ENCODE data around the gene HMCN2. TPM values are rescaled to one million over a fixed set of nuclear protein-coding genes. Genes with fewer than 3 reads are reported as not detected.
A peak's percentile ranks its signal among the peaks of the same experiment; 100 is the strongest.

HMCN2 gene
- total RNA-seq, 1 experiment from 2014 or later = 5.6 TPM

DNA sequence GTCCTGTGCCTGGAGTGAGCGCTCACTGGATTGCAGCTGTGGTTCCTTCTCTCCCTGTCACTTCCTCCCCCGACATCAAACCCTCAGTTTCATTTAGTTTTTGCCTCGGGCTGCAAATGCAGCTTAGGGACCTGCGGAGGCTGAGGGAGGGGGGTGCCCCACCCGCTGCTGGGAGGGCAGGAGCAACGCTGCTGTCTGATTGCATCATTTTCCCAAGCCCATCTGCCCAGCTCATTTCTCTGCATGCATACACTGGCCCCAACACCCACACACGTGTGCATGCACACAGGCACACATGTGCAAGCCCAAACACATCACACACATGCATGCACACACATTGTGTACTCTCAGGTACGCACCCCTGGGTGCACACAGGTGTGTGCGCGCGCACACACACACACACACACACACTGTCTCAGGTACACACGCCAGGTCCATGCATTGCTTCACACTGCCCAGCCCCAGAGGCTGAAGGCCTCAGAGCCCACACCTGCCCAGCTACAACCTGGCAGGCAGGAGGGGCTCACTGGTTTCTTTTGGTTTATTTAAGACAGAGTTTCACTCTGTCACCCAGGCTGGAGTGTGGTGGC is 182.6 kb downstream of the HMCN2 start:
- H3K4me3 Mint-ChIP-seq = no peak overlapping the region
- TF ChIP-seq, protein P1, sequence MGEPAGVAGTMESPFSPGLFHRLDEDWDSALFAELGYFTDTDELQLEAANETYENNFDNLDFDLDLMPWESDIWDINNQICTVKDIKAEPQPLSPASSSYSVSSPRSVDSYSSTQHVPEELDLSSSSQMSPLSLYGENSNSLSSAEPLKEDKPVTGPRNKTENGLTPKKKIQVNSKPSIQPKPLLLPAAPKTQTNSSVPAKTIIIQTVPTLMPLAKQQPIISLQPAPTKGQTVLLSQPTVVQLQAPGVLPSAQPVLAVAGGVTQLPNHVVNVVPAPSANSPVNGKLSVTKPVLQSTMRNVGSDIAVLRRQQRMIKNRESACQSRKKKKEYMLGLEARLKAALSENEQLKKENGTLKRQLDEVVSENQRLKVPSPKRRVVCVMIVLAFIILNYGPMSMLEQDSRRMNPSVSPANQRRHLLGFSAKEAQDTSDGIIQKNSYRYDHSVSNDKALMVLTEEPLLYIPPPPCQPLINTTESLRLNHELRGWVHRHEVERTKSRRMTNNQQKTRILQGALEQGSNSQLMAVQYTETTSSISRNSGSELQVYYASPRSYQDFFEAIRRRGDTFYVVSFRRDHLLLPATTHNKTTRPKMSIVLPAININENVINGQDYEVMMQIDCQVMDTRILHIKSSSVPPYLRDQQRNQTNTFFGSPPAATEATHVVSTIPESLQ (CRISPR knock-in tag; IDR thresholded peaks at IDR 0.05) = no peak
- TF ChIP-seq GABPB1 (CRISPR knock-in tag; IDR thresholded peaks at IDR 0.05) (peak; percentile 99), NR1H2 (CRISPR knock-in tag; IDR thresholded peaks at IDR 0.05) (no peak)
- TF ChIP-seq, protein P2, sequence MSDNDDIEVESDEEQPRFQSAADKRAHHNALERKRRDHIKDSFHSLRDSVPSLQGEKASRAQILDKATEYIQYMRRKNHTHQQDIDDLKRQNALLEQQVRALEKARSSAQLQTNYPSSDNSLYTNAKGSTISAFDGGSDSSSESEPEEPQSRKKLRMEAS (CRISPR knock-in tag; IDR thresholded peaks at IDR 0.05) = peak; percentile 35; the same call in 1 of the 2 replicates
- H3K36me3 Mint-ChIP-seq = no peaks in the 10 kb centered on the region
- peaks cover 28% of the 10 kb centered on the region for H3K27me3 Mint-ChIP-seq (ENCODE audit: low read depth)
- ChIA-PET POLR2A (interaction anchor here (0.6 to 1.5 kb wide), 4 partner anchors 13 to 244 kb away, joined by 3 to 7 read pairs (median 4); no protein-coding TSS in a partner anchor), CTCF (interaction anchor here (0.9 to 2.8 kb wide), 8 partner anchors 10 to 244 kb away, joined by 3 to 25 read pairs (median 6); no protein-coding TSS in a partner anchor)
- H3K27ac Mint-ChIP-seq = no peak overlapping the region
- peaks cover 54% of the 10 kb centered on the region for H3K4me1 Mint-ChIP-seq
- DNase-seq (ENCODE audit: low spot score) (peak; percentile 61), ATAC-seq (no peak)
- no peaks in the 10 kb centered on the region for H3K9me3 Mint-ChIP-seq

DNA sequence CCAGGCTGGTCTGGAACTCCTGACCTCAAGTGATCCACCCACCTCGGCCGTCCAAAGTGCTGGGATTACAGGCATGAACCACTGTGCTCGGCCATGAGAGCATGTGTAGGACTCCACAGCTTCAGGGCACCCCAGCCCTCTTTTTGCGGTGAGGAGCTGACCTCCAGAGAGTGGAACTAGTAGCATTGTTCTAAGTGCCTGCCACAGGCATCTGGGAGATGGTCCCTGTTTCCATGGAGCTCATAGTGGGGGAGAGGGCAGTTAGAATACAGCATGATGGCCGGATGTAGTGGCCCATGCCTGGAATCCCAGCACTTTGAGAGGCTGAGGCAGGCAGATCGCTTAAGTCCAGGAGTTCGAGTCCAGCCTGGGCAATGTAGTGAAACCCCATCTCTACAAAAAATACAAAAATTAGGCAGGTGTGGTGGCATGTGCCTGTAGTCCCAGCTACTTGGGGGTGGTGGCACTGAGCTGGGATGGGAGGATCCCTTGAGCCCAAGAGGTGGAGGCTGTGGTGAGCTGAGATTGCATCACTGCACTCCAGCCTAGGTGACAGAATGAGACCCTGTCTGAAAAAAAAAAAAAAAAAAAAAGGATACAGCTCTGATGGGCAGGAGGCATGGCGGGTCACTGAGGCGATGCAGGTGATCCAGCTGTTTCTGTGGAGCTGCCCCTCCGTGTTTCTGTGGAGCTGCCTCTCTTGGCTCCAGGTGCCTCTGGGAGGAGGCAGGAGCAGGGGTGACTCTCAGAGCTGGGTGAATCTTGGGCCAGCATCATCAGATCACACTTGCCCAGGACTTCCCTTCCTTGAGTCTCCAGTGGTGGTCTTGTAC is 183.4 kb downstream of the HMCN2 start:
- ChIA-PET POLR2A (interaction anchor here (1.5 kb wide), 1 partner anchor 243 kb away, joined by 5 read pairs; no protein-coding TSS in a partner anchor), CTCF (interaction anchor here (0.5 to 2.7 kb wide), 6 partner anchors 12 to 244 kb away, joined by 3 to 15 read pairs (median 6); partner anchors contain the start of gene EXOSC2)
- H3K27ac Mint-ChIP-seq = no peak overlapping the region
- H3K27me3 Mint-ChIP-seq (ENCODE audit: low read depth) = peaks cover 19% of the 10 kb centered on the region
- DNase-seq (ENCODE audit: low spot score) = no peak
- no peak overlapping the region for H3K4me3 Mint-ChIP-seq
- H3K4me1 Mint-ChIP-seq = peaks cover 54% of the 10 kb centered on the region
- H3K36me3 Mint-ChIP-seq = no peaks in the 10 kb centered on the region
- ATAC-seq = no peak
- no peaks in the 10 kb centered on the region for H3K9me3 Mint-ChIP-seq
- TF ChIP-seq ZNF219 (CRISPR knock-in tag; IDR thresholded peaks at IDR 0.05; ENCODE audit: borderline replicate concordance) = no peak
- TF ChIP-seq, protein P3, sequence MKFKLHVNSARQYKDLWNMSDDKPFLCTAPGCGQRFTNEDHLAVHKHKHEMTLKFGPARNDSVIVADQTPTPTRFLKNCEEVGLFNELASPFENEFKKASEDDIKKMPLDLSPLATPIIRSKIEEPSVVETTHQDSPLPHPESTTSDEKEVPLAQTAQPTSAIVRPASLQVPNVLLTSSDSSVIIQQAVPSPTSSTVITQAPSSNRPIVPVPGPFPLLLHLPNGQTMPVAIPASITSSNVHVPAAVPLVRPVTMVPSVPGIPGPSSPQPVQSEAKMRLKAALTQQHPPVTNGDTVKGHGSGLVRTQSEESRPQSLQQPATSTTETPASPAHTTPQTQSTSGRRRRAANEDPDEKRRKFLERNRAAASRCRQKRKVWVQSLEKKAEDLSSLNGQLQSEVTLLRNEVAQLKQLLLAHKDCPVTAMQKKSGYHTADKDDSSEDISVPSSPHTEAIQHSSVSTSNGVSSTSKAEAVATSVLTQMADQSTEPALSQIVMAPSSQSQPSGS (CRISPR knock-in tag; IDR thresholded peaks at IDR 0.05; ENCODE audit: borderline replicate concordance, low read depth) = no peak
- TF ChIP-seq, protein P4, sequence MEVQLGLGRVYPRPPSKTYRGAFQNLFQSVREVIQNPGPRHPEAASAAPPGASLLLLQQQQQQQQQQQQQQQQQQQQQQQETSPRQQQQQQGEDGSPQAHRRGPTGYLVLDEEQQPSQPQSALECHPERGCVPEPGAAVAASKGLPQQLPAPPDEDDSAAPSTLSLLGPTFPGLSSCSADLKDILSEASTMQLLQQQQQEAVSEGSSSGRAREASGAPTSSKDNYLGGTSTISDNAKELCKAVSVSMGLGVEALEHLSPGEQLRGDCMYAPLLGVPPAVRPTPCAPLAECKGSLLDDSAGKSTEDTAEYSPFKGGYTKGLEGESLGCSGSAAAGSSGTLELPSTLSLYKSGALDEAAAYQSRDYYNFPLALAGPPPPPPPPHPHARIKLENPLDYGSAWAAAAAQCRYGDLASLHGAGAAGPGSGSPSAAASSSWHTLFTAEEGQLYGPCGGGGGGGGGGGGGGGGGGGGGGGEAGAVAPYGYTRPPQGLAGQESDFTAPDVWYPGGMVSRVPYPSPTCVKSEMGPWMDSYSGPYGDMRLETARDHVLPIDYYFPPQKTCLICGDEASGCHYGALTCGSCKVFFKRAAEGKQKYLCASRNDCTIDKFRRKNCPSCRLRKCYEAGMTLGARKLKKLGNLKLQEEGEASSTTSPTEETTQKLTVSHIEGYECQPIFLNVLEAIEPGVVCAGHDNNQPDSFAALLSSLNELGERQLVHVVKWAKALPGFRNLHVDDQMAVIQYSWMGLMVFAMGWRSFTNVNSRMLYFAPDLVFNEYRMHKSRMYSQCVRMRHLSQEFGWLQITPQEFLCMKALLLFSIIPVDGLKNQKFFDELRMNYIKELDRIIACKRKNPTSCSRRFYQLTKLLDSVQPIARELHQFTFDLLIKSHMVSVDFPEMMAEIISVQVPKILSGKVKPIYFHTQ (CRISPR knock-in tag; IDR thresholded peaks at IDR 0.05) = no peak
- TF ChIP-seq JAZF1 (CRISPR knock-in tag; IDR thresholded peaks at IDR 0.05) = no peak
- no peak for TF ChIP-seq MXD4 (CRISPR knock-in tag; IDR thresholded peaks at IDR 0.05; ENCODE audit: borderline replicate concordance)
- TF ChIP-seq, protein P5, sequence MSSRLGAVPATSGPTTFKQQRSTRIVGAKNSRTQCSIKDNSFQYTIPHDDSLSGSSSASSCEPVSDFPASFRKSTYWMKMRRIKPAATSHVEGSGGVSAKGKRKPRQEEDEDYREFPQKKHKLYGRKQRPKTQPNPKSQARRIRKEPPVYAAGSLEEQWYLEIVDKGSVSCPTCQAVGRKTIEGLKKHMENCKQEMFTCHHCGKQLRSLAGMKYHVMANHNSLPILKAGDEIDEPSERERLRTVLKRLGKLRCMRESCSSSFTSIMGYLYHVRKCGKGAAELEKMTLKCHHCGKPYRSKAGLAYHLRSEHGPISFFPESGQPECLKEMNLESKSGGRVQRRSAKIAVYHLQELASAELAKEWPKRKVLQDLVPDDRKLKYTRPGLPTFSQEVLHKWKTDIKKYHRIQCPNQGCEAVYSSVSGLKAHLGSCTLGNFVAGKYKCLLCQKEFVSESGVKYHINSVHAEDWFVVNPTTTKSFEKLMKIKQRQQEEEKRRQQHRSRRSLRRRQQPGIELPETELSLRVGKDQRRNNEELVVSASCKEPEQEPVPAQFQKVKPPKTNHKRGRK (CRISPR knock-in tag; IDR thresholded peaks at IDR 0.05; ENCODE audit: borderline replicate concordance) = no peak
- TF ChIP-seq PRRX2 (CRISPR knock-in tag; IDR thresholded peaks at IDR 0.05) = no peak
- no peak for TF ChIP-seq NFE2L1 (CRISPR knock-in tag; IDR thresholded peaks at IDR 0.05)
- TF ChIP-seq, protein P6, sequence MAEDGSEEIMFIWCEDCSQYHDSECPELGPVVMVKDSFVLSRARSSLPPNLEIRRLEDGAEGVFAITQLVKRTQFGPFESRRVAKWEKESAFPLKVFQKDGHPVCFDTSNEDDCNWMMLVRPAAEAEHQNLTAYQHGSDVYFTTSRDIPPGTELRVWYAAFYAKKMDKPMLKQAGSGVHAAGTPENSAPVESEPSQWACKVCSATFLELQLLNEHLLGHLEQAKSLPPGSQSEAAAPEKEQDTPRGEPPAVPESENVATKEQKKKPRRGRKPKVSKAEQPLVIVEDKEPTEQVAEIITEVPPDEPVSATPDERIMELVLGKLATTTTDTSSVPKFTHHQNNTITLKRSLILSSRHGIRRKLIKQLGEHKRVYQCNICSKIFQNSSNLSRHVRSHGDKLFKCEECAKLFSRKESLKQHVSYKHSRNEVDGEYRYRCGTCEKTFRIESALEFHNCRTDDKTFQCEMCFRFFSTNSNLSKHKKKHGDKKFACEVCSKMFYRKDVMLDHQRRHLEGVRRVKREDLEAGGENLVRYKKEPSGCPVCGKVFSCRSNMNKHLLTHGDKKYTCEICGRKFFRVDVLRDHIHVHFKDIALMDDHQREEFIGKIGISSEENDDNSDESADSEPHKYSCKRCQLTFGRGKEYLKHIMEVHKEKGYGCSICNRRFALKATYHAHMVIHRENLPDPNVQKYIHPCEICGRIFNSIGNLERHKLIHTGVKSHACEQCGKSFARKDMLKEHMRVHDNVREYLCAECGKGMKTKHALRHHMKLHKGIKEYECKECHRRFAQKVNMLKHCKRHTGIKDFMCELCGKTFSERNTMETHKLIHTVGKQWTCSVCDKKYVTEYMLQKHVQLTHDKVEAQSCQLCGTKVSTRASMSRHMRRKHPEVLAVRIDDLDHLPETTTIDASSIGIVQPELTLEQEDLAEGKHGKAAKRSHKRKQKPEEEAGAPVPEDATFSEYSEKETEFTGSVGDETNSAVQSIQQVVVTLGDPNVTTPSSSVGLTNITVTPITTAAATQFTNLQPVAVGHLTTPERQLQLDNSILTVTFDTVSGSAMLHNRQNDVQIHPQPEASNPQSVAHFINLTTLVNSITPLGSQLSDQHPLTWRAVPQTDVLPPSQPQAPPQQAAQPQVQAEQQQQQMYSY (CRISPR knock-in tag; IDR thresholded peaks at IDR 0.05) = no peak
- no peak for TF ChIP-seq NFYB (CRISPR knock-in tag; conservative IDR thresholded peaks at IDR 0.05; ENCODE audit: low read depth)

Measured in WTC11 (cell line).